Inflammatory macrophage (primary cell): ENCODE results near the gene TENT4B.

Experiments
- DNase-seq, 2 donors: peaks; one replicate each; pipeline ENCODE4 v3.0.0-alpha.2; 2020 to 2022

The TENT4B gene

GRCh38 chr16:50198802-50199403 lies 45.8 kb downstream of the TENT4B start:
- DNase-seq: peak; percentile 31 to 41

GRCh38 chr16:50201787-50202186 lies 48.7 kb downstream of the TENT4B start:
- no peak for DNase-seq

GRCh38 chr16:50202926-50203624 lies 50.0 kb downstream of the TENT4B start:
- no peak for DNase-seq

GRCh38 chr16:50203681-50204080 lies 50.6 kb downstream of the TENT4B start:
- no peak for DNase-seq

GRCh38 chr16:50204453-50205108 lies 51.5 kb downstream of the TENT4B start:
- DNase-seq: no peak

- DNase-seq: no peak
These were observed 54.5 kb downstream of the TENT4B start for GRCh38 chr16:50207652-50208051.

- DNase-seq: no peak
These were observed 55.4 kb downstream of the TENT4B start for GRCh38 chr16:50208460-50208931.

- peak; percentile 58 to 83 for DNase-seq
These were observed 56.6 kb downstream of the TENT4B start for GRCh38 chr16:50209546-50210265.

- DNase-seq: peak; percentile 60 to 68
These were observed 57.3 kb downstream of the TENT4B start for GRCh38 chr16:50210266-50211038.

- peak; percentile 56 to 81 for DNase-seq
These were observed 60.9 kb downstream of the TENT4B start for GRCh38 chr16:50213939-50214519.

GRCh38 chr16:50215680-50216079 lies 62.6 kb downstream of the TENT4B start:
- DNase-seq: no peak

- no peak for DNase-seq
These were observed 63.1 kb downstream of the TENT4B start for GRCh38 chr16:50216231-50216630.

GRCh38 chr16:50219402-50219975 lies 66.4 kb downstream of the TENT4B start:
- no peak for DNase-seq

GRCh38 chr16:50224286-50224685 lies 71.2 kb downstream of the TENT4B start:
- no peak for DNase-seq

- no peak for DNase-seq
These were observed 74.0 kb downstream of the TENT4B start for GRCh38 chr16:50227120-50227519.

GRCh38 chr16:50227665-50228064 lies 74.6 kb downstream of the TENT4B start:
- DNase-seq: no peak

- DNase-seq: no peak
These were observed 75.3 kb downstream of the TENT4B start for GRCh38 chr16:50228364-50228868.

GRCh38 chr16:50229149-50229726 lies 76.1 kb downstream of the TENT4B start:
- DNase-seq: no peak

- DNase-seq: no peak
These were observed 81.9 kb downstream of the TENT4B start for GRCh38 chr16:50234771-50235556.

GRCh38 chr16:50235581-50235980 lies 82.5 kb downstream of the TENT4B start:
- DNase-seq: no peak
